GM04503 (cell line): ENCODE measurements around the gene LRR1.
"Not testable (repeated sequence)": the region's sequence is repeated elsewhere in the genome, so short reads cannot be mapped to it uniquely, and the experiment has no call there.

Source experiments
- DNase-seq: peaks from one replicate; pipeline ENCODE4 v3.0.0-alpha.2; 2012; ENCODE audit warnings: low read depth

Gene LRR1

GRCh38 chr14:49586673-49587460 is 11.9 kb upstream of the LRR1 start:
- DNase-seq: peak; percentile 62

GRCh38 chr14:49589387-49589786 is 9.4 kb upstream of the LRR1 start:
- no peak for DNase-seq

- no peak for DNase-seq
These were observed 5.7 kb upstream of the LRR1 start for GRCh38 chr14:49593016-49593415.

- DNase-seq: no peak
These were observed 4.2 kb upstream of the LRR1 start for GRCh38 chr14:49594347-49595091.

- no peak for DNase-seq
These were observed 603 bp upstream of the LRR1 start for GRCh38 chr14:49598189-49598484.

- no peak for DNase-seq
These were observed 8.8 kb downstream of the LRR1 start for GRCh38 chr14:49607583-49607982.

GRCh38 chr14:49612251-49612650 is 13.5 kb downstream of the LRR1 start:
- DNase-seq: no peak

DNA sequence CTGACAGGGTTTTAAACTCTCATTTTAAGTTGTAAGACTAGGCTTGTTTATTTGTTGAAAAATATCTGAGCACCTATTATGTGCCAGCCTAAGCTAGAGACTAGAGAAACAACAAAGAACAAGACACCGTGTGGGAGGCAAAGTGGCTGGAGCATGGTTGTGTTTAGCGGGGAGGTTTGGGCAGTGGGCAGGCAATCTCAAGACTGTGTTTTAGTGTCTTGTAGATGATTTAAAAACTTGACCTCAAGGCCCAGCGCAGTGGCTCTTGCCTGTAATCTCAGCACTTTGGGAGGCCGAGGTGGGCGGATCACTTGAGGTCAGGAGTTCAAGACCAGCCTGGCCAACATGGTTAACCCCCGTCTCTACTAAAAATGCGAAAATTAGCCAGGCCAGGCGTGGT is 13.9 kb downstream of the LRR1 start:
- DNase-seq: no peak

DNA sequence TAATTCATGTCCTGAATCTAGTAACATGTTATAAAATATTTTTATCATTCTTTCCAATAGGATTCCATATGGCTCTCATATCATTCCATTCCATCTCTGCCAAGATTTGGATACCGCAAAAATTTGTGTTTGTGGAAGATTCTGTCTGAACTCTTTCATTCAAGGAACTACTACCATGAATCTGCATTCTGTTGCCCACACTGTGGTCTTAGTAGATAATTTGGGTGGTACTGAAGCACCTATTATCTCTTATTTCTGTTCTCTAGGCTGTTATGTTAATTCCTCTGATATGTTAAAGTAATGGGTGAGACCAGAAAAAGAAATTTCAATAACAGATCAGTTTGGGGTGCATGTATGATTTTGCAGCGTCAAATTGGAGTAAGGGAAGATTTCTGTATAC is 15.5 kb downstream of the LRR1 start:
- DNase-seq: no peak

DNA sequence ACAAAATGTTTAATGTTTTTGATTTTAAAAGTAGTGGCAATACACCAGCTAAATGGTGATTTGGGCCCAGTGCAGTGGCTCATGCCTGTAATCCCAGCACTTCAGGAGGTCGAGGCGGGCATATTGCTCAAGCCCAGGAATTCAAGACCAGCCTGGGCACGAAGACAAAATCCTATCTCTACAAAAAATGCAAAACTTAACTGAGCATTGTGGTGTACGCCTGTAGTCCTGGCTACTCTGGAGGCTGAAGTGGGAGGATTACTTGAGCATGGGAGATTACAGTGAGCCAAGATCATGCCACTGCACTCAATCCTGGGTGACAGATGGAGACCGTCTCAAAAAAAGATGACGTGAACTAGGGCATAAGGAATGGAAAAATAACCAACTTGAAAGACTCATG is 17.0 kb downstream of the LRR1 start:
- DNase-seq: no peak

DNA sequence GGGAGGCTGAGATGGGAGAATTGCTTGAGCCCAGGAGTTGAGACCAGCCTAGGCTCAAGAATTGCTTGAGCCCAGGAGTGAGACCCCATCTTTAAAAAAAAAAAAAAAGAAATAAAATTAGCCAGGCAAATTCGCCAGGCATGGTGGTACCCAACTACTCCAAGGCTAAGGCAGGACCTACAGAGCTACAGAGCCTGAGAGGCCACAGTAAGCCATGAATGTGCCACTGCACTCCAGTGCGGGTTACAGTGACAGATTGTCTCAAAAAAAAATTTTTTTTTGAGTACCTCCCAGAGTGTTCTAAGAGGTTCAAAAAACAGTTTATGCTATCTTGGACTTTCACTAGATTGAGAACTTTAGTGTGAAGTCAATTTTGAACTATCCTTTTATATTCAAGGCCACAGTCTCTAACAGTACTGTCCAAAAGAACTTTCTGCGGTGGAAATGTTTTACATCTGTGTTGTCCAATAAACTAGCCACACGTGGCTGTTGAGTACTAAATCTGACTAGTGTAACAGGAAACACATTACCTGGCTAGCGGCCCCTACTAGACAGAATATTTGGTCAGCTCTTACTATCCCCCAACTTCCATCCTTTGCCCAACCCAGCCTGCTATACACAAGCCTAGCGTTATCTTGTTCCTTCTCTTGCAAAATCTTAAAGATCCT is 19.2 kb downstream of the LRR1 start:
- DNase-seq: no peak

DNA sequence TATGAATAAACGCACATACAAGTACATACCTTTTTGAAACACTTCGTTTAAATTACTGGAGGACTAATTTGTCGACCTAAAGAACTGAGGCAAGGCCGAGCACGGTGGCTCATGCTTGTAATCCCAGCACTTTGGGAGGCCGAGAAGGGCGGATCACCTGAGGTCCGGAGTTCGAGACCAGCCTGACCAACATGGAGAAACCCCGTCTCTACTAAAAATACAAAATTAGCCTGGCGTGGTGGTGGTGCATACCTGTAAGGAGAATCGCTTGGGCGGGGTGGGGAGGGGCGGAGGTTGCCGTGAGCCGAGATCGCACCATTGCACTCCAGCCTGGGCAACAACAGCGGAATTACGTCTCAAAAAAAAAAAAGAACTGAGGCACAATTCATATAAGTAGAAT is 20.5 kb downstream of the LRR1 start:
- not testable (repeated sequence) for DNase-seq

DNA sequence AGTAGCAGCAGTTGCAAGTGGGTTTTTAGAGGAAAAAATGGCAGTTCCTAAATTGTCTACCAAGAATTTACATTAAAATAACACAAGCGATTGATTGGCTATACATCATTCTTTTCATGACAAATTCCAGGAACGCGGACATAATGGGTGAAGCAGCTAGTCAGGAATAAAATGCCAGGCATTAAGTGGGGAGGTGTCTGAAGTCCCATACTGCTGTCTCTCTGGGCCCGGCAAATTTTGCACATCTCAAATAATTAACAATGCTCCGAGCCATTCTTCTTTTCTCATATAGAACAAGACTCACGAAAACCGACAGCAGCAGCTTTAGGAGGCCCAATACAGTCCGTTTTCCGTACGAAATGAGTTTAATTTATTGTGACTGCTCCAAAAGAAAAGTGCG is 21.0 kb downstream of the LRR1 start:
- no peak for DNase-seq

DNA sequence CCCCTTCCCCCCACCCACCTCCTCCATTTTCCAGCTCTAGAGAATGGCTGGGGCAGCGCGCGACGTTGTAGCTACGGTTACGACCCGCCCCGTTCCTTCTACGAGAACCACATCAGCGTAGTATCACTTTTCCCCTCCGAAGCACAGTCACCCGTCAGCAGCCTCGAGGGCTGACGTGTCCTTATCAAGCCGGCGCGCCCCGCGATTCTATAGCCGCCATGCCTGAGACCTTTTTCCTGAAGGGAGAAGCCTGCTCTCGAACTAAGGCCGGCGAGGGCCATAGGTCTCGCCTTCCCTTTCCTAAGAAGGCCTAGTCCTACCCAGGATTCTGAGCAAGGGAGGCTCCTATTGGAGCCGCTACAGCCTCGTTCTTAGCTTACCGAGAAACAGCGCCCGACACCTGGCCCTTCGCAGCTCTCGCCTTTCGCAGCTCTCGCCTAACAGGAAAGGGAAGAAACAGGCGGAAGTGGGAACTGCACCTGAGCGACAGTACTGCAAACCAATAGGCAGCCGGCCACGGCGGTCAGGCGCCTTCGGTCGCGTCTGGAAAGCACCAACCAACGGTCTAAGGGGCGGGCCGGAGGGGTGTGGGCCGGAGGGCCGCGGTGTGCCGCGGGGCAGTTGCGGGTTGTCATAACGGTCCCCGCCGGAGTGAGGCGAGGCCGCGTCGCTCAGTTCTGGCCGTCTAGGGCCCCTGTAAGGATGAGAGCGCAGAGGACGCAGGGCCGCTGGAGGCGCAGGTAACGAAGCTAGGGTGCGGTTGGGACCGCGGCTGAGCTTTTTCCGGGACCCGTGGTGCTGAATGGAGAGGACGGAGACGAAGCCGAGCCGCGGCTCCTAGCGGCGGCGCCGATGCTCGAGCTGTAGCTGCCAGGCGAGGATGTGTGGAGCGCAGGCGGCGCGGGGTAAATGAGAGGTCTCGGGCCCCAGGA is 21.7 kb downstream of the LRR1 start, which contains the start of the genes MGAT2 and RPL36AL:
Gene MGAT2 (plus strand): TSS at position 618 of the 932 bp plus-strand sequence. CDS start 470 bp downstream, outside the sequence.
Gene RPL36AL (minus strand): TSS at position 445 of the 932 bp plus-strand sequence. CDS start 1,522 bp downstream, outside the sequence.
- peak; percentile 93 for DNase-seq

DNA sequence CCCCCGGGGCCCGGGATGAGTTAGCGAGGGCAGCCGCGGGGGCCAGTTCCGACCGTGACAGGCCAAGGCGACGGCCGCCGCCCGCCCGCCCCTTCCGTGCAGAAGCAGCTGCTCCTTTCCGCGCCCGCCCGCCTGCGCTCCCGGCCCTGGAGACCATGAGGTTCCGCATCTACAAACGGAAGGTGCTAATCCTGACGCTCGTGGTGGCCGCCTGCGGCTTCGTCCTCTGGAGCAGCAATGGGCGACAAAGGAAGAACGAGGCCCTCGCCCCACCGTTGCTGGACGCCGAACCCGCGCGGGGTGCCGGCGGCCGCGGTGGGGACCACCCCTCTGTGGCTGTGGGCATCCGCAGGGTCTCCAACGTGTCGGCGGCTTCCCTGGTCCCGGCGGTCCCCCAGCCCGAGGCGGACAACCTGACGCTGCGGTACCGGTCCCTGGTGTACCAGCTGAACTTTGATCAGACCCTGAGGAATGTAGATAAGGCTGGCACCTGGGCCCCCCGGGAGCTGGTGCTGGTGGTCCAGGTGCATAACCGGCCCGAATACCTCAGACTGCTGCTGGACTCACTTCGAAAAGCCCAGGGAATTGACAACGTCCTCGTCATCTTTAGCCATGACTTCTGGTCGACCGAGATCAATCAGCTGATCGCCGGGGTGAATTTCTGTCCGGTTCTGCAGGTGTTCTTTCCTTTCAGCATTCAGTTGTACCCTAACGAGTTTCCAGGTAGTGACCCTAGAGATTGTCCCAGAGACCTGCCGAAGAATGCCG is 22.6 kb downstream of the LRR1 start:
- DNase-seq: no peak

- no peak for DNase-seq
These were observed 23.4 kb downstream of the LRR1 start for GRCh38 chr14:49622022-49622607.

- no peak for DNase-seq
These were observed 24.6 kb downstream of the LRR1 start for GRCh38 chr14:49623387-49623786.

DNA sequence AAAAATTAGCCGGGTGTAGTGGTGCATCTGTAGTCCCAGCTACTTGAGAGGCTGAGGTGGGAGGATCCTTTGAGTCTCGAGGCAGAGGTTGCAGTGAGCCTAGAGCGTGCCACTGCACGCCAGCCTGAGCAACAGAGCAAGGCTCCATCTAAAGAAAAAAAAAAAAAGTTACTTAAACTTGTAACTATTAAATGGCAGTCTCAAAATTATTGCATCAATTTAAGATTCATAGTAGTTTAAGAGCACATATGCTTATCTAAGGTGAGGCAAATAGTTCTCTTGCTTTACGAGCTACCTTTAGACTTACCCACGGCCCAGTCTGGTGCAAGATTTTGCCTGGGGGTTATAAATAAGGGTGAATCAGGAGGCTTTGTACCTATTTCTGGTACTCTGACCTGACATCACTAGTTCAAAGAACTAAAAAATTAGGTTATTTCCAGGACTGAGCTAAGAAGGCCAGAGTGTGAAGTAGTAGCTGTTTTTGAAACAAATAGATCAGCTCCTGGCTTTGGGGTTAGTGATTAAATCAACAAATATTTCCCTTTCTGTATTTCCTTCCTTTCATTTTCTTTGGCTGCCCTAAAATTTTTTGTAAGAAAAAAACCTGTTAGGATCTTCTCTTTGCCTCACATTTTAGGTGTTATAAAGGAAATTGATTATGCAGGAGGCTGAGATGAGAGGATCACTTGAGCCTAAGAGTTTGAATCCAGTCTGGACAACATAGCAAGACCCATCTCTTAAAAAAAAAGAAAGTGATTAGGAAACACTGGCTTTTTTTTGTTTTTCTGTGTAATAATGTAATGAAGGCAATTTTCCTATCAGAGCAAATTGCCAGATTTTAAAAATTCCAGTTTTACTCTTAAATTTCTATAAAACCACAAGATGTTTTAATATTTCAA is 25.4 kb downstream of the LRR1 start:
- no peak for DNase-seq
